K562 (cell line): ENCODE measurements around the gene BTBD17. TPM values are rescaled to one million over a fixed set of nuclear protein-coding genes. Genes with fewer than 3 reads are reported as not detected.

Experiments
- ADNP ChIP-seq: fragments of 200-800 bp; sonication (Bioruptor generic); IDR thresholded peaks from 2 replicates; pipeline ENCODE4 v1.6.1; 2016; ENCODE audit warnings: missing genetic modification characterization, missing compliant biosample characterization
- CBFA2T3 ChIP-seq: fragments of 450-650 bp; IDR thresholded peaks from 2 replicates; pipeline ENCODE4 v1.6.1; 2017
- CEBPB ChIP-seq: fragments of 450-650 bp; IDR thresholded peaks from 2 replicates; pipeline ENCODE4 v1.6.1; 2016; ENCODE audit warnings: missing genetic modification characterization, missing compliant biosample characterization
- ETS2 ChIP-seq: IDR thresholded peaks from 2 replicates; pipeline ENCODE4 v1.6.1; 2016; ENCODE audit warnings: borderline replicate concordance, missing genetic modification characterization, mild to moderate bottlenecking, moderate library complexity, missing compliant biosample characterization; ENCODE audit not compliant: poor library complexity, severe bottlenecking
- MEF2D ChIP-seq: conservative IDR thresholded peaks from 2 replicates; pipeline ENCODE4 v1.6.1; 2016; ENCODE audit warnings: low read depth, missing genetic modification characterization, missing compliant biosample characterization
- NFRKB ChIP-seq: fragments of 450-650 bp; IDR thresholded peaks from 2 replicates; pipeline ENCODE4 v1.6.1; 2016; ENCODE audit warnings: low read depth
- RBM25 ChIP-seq: fragments of 200-400 bp; formaldehyde crosslinking; IDR thresholded peaks from 2 replicates; pipeline ENCODE4 v1.6.1; 2018; ENCODE audit warnings: low read length, low read depth, moderate library complexity; ENCODE audit not compliant: severe bottlenecking
- SP1 ChIP-seq: sonication (generic); formaldehyde crosslinking; IDR thresholded peaks from 2 replicates; pipeline ENCODE4 v1.8.1; 2022; ENCODE audit warnings: mild to moderate bottlenecking, missing genetic modification reagents
- ZNF668 ChIP-seq: fragments of 250-450 bp; sonication (Bioruptor Pico); IDR thresholded peaks from 2 replicates; pipeline ENCODE4 v1.8.0; 2022; ENCODE audit warnings: mild to moderate bottlenecking, inconsistent platforms
- ZNF717 ChIP-seq: fragments of 250-450 bp; sonication (Bioruptor Pico); IDR thresholded peaks from 2 replicates; pipeline ENCODE4 v1.5.0; 2021
- ZNF778 ChIP-seq: fragments of 450-650 bp; formaldehyde crosslinking; IDR thresholded peaks from 2 replicates; pipeline ENCODE4 v1.4.0; 2020; ENCODE audit warnings: mild to moderate bottlenecking, moderate library complexity
- polyA plus RNA-seq, 8 experiments: library from polyadenylated mRNA; depleted of rRNA in 4 of 8; stranded (reverse) in 5 of 8; unstranded in 3 of 8; fragments of >200 nt; fragmentation: Nextera tagmentation in 2 of 8; fragmentation: Illumina TruSeq in 1 of 8; extraction: Ambion mirVana in 2 of 8; extraction: Trizol in 1 of 8; gene quantifications; 2 replicates each; pipeline versions ENCODE4 v1.2.1 to v1.2.3, GENCODE V29; 2011 to 2014; ENCODE audit warnings: inconsistent platforms in 1 of 8, missing spikeins in 1 of 8
- total RNA-seq, 7 experiments: library from RNA; depleted of rRNA in 6 of 7; stranded (reverse); fragments of >200 nt in 6 of 7; fragmentation: Illumina TruSeq in 2 of 7; extraction: Trizol in 2 of 7; gene quantifications; 2 replicates each; pipeline versions ENCODE4 v1.2.1 to v1.2.3, GENCODE V29; 2011 to 2021; ENCODE audit warnings: low replicate concordance in 1 of 7
- TF ChIP-seq, protein P1 (sequence below): fragments of 250-450 bp; sonication (Bioruptor Pico); IDR thresholded peaks from 2 replicates; pipeline ENCODE4 v1.5.0; 2022; ENCODE audit warnings: mild to moderate bottlenecking
- TF ChIP-seq, protein P2 (sequence below): fragments of 200-800 bp; sonication (Bioruptor generic); IDR thresholded peaks from 2 replicates; pipeline ENCODE4 v1.6.1; 2017; ENCODE audit warnings: missing genetic modification characterization, missing compliant biosample characterization
- TF ChIP-seq, protein P3 (sequence below), 2 experiments: fragments of 450-650 bp in 1 of 2; sonication (generic) in 1 of 2; formaldehyde crosslinking in 1 of 2; IDR thresholded peaks in 1 of 2; conservative IDR thresholded peaks in 1 of 2; 2 replicates each; pipeline versions ENCODE4 v1.6.1 to v1.8.1; 2016 to 2023; ENCODE audit warnings: mild to moderate bottlenecking in 2 of 2, moderate library complexity in 2 of 2, inconsistent platforms in 1 of 2, missing genetic modification reagents in 1 of 2
- TF ChIP-seq, protein P4 (sequence below), 2 experiments: fragments of 450-650 bp; formaldehyde crosslinking in 1 of 2; IDR thresholded peaks; 2 replicates each; pipeline versions ENCODE4 v1.4.0 to v1.6.1; 2014 to 2020; ENCODE audit warnings: mild to moderate bottlenecking in 2 of 2, borderline replicate concordance in 1 of 2, low read depth in 1 of 2

The BTBD17 gene
- total and polyA plus RNA-seq, 9 of the 15 experiments (the other 6 are each of a cell fraction or from before 2014, with no cell fraction given), result not detected

DNA sequence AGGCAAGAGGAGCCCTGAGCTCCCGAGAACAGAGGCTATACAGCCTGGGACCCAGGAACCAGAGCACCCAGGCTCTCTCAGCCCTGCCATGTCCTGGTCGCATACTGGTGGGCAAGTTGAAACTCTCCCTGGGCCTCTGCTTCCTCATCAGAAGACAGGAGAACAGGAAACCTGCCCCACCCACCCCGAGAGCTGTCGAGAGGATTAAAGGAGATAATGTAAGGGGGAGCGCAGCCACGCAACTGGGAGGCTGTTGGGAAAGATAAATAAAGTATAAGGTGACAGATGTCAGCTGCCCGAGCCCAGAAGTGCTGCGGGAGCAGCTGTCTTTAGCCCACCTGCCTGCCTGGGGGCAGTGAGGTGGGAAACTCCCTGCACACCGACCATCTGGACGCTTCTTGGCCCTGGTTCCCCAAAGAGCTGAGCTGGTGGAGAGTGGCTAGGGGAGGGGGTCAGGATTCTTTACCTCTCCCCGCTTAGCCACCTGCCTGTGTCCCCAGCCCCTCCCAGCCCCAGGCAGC, 28.8 kb downstream of the BTBD17 start (continued):
- TF ChIP-seq CEBPB (tag) (peak; percentile 39), MEF2D (tag) (no peak), ADNP (tag) (no peak), ZNF778 (CRISPR knock-in tag) (no peak), CBFA2T3 (peak; percentile 97), ETS2 (no peak), ZNF668 (CRISPR knock-in tag) (no peak), NFRKB (no peak), ZNF717 (CRISPR knock-in tag) (no peak), RBM25 (no peak), SP1 (CRISPR knock-in tag) (peak; percentile 38; the same call in 1 of the 2 replicates)
- TF ChIP-seq, protein P1, sequence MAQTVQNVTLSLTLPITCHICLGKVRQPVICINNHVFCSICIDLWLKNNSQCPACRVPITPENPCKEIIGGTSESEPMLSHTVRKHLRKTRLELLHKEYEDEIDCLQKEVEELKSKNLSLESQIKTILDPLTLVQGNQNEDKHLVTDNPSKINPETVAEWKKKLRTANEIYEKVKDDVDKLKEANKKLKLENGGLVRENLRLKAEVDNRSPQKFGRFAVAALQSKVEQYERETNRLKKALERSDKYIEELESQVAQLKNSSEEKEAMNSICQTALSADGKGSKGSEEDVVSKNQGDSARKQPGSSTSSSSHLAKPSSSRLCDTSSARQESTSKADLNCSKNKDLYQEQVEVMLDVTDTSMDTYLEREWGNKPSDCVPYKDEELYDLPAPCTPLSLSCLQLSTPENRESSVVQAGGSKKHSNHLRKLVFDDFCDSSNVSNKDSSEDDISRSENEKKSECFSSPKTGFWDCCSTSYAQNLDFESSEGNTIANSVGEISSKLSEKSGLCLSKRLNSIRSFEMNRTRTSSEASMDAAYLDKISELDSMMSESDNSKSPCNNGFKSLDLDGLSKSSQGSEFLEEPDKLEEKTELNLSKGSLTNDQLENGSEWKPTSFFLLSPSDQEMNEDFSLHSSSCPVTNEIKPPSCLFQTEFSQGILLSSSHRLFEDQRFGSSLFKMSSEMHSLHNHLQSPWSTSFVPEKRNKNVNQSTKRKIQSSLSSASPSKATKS (CRISPR knock-in tag), result no peak
- TF ChIP-seq, protein P2, sequence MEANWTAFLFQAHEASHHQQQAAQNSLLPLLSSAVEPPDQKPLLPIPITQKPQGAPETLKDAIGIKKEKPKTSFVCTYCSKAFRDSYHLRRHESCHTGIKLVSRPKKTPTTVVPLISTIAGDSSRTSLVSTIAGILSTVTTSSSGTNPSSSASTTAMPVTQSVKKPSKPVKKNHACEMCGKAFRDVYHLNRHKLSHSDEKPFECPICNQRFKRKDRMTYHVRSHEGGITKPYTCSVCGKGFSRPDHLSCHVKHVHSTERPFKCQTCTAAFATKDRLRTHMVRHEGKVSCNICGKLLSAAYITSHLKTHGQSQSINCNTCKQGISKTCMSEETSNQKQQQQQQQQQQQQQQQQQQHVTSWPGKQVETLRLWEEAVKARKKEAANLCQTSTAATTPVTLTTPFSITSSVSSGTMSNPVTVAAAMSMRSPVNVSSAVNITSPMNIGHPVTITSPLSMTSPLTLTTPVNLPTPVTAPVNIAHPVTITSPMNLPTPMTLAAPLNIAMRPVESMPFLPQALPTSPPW (CRISPR knock-in tag), result peak; percentile 78
- TF ChIP-seq, protein P3, sequence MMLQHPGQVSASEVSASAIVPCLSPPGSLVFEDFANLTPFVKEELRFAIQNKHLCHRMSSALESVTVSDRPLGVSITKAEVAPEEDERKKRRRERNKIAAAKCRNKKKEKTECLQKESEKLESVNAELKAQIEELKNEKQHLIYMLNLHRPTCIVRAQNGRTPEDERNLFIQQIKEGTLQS (IDR thresholded peaks at IDR 0.05), result peak; percentile 30; the same call in 1 of the 2 replicates
- TF ChIP-seq, protein P3 (CRISPR knock-in tag; conservative IDR thresholded peaks at IDR 0.05), result no peak
- TF ChIP-seq, protein P4, sequence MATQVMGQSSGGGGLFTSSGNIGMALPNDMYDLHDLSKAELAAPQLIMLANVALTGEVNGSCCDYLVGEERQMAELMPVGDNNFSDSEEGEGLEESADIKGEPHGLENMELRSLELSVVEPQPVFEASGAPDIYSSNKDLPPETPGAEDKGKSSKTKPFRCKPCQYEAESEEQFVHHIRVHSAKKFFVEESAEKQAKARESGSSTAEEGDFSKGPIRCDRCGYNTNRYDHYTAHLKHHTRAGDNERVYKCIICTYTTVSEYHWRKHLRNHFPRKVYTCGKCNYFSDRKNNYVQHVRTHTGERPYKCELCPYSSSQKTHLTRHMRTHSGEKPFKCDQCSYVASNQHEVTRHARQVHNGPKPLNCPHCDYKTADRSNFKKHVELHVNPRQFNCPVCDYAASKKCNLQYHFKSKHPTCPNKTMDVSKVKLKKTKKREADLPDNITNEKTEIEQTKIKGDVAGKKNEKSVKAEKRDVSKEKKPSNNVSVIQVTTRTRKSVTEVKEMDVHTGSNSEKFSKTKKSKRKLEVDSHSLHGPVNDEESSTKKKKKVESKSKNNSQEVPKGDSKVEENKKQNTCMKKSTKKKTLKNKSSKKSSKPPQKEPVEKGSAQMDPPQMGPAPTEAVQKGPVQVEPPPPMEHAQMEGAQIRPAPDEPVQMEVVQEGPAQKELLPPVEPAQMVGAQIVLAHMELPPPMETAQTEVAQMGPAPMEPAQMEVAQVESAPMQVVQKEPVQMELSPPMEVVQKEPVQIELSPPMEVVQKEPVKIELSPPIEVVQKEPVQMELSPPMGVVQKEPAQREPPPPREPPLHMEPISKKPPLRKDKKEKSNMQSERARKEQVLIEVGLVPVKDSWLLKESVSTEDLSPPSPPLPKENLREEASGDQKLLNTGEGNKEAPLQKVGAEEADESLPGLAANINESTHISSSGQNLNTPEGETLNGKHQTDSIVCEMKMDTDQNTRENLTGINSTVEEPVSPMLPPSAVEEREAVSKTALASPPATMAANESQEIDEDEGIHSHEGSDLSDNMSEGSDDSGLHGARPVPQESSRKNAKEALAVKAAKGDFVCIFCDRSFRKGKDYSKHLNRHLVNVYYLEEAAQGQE (IDR thresholded peaks at IDR 0.05; ENCODE audit: borderline replicate concordance), result no peak
- TF ChIP-seq, protein P4 (CRISPR knock-in tag; IDR thresholded peaks at IDR 0.05; ENCODE audit: low read depth), result no peak
